ENCODE data around the gene SNAP29.
"Not testable (repeated sequence)": the region's sequence is repeated elsewhere in the genome, so short reads cannot be mapped to it uniquely, and the experiment has no call there.

The SNAP29 gene

GRCh38 chr22:20935049-20935448, 76.2 kb downstream of the SNAP29 start:
- not testable (repeated sequence) for H3K9ac ChIP-seq (ENCODE audit: low read length); H3K36me3 ChIP-seq (ENCODE audit: control insufficient read depth, insufficient read depth, low read length); H3K27me3 ChIP-seq (ENCODE audit: control insufficient read depth, insufficient read depth, low read length); H3K9me3 ChIP-seq (ENCODE audit: control insufficient read depth, low read length); H3K4me3 ChIP-seq (ENCODE audit: low read length)
- H3K4me1 ChIP-seq (ENCODE audit: control insufficient read depth, insufficient read depth, low read length), result peaks cover 28% of the 10 kb centered on the region

- H3K9me3 ChIP-seq (ENCODE audit: control insufficient read depth, low read length); H3K9ac ChIP-seq (ENCODE audit: low read length); H3K27me3 ChIP-seq (ENCODE audit: control insufficient read depth, insufficient read depth, low read length); H3K4me3 ChIP-seq (ENCODE audit: low read length); H3K36me3 ChIP-seq (ENCODE audit: control insufficient read depth, insufficient read depth, low read length): not testable (repeated sequence)
- peaks cover 33% of the 10 kb centered on the region for H3K4me1 ChIP-seq (ENCODE audit: control insufficient read depth, insufficient read depth, low read length)
Measured at GRCh38 chr22:20935780-20936539, 77.2 kb downstream of the SNAP29 start.

- Histone ChIP-seq H3K4me1 (ENCODE audit: control insufficient read depth, insufficient read depth, low read length) (peaks cover 30% of the 10 kb centered on the region), H3K9ac (ENCODE audit: low read length) (no peak overlapping the region), H3K27me3 (ENCODE audit: control insufficient read depth, insufficient read depth, low read length) (no peaks in the 10 kb centered on the region), H3K36me3 (ENCODE audit: control insufficient read depth, insufficient read depth, low read length) (no peaks in the 10 kb centered on the region), H3K4me3 (ENCODE audit: low read length) (no peak overlapping the region), H3K9me3 (ENCODE audit: control insufficient read depth, low read length) (no peaks in the 10 kb centered on the region)
Measured at GRCh38 chr22:20937031-20937793, 78.4 kb downstream of the SNAP29 start.

DNA sequence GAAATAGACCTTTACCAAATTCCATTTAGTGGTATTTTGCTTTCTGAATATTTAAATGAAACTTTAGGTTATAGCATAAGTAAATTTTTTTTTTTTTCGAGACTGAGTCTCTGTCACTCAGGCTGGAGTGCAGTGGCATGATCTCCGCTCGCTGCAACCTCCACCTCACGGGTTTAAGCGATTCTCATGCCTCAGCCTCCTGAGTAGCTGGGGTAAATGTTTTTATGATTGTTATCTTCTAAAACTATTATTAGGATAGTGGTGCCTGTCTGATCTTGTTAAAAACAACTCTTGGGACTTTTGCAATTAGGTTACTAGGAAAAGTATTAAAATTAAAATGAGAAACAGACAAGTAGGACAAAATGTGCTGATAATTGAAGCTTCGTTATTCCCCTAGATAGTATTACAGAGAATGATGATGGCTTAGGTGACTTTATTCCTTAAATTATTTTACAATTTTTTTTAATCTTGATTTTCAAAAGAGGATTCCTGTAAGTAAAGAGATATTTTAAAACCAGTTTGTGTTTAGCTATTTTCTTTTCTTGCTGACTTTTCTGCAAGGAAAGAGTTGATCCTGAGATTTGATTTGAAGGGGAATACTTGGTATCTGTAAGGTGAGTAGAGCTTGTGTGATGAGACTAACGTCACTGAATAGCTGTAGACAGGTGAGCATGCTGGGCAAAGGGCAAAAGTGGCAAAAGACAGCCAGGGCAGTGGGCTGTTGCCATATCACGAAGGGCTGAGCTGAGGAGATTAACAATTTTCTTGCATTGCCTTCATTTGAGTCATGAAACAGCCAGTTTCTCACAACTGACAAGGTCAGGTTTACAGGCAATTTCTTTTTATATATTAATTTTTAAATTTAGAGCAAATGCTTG, 79.2 kb downstream of the SNAP29 start:
- H3K9me3 ChIP-seq (ENCODE audit: control insufficient read depth, low read length), result no peaks in the 10 kb centered on the region
- peaks cover 28% of the 10 kb centered on the region for H3K4me1 ChIP-seq (ENCODE audit: control insufficient read depth, insufficient read depth, low read length)
- H3K9ac ChIP-seq (ENCODE audit: low read length), result no peak overlapping the region
- no peaks in the 10 kb centered on the region for H3K27me3 ChIP-seq (ENCODE audit: control insufficient read depth, insufficient read depth, low read length)
- H3K36me3 ChIP-seq (ENCODE audit: control insufficient read depth, insufficient read depth, low read length), result no peaks in the 10 kb centered on the region
- H3K4me3 ChIP-seq (ENCODE audit: low read length), result no peak overlapping the region

GRCh38 chr22:20939457-20940185, 80.8 kb downstream of the SNAP29 start:
- not testable (repeated sequence) for H3K4me3 ChIP-seq (ENCODE audit: low read length); H3K9me3 ChIP-seq (ENCODE audit: control insufficient read depth, low read length); H3K27me3 ChIP-seq (ENCODE audit: control insufficient read depth, insufficient read depth, low read length); H3K36me3 ChIP-seq (ENCODE audit: control insufficient read depth, insufficient read depth, low read length); H3K9ac ChIP-seq (ENCODE audit: low read length)
- peaks cover 28% of the 10 kb centered on the region for H3K4me1 ChIP-seq (ENCODE audit: control insufficient read depth, insufficient read depth, low read length)

DNA sequence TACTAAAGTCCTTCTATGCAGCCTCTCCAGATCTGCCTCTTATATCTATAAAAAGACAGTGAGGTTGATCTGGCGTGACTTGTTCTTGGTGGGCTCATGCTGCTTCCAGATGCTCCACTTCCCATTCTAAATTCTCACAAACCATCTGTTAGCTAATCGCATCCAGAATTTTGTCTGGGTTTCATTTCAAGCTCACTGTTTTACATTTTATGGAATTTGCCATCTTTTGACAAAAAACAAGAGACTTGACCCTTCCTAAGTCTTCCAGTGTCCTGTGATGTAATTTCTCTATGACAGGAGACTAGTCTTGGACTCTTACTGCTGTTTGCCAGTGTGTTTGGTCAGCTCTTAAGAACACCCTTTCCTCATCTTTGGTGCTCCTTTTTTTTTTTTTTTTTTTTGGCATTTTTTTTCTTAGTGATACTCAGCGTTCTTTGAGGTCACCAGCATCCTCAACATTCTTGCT, 81.4 kb downstream of the SNAP29 start:
- H3K36me3 ChIP-seq (ENCODE audit: control insufficient read depth, insufficient read depth, low read length), result no peaks in the 10 kb centered on the region
- no peaks in the 10 kb centered on the region for H3K27me3 ChIP-seq (ENCODE audit: control insufficient read depth, insufficient read depth, low read length)
- no peak overlapping the region for H3K4me3 ChIP-seq (ENCODE audit: low read length)
- H3K4me1 ChIP-seq (ENCODE audit: control insufficient read depth, insufficient read depth, low read length), result peaks cover 28% of the 10 kb centered on the region
- no peaks in the 10 kb centered on the region for H3K9me3 ChIP-seq (ENCODE audit: control insufficient read depth, low read length)
- H3K9ac ChIP-seq (ENCODE audit: low read length), result no peak overlapping the region

Data from mucosa of stomach (tissue), 1 donor.